PC-9 (cell line): ENCODE data around the gene EIF4E1B. TPM values are rescaled to one million over a fixed set of nuclear protein-coding genes. Genes with fewer than 3 reads are reported as not detected.

Experiments used
- BruUV-seq: library from RNA; stranded (reverse); fragments of 400-500 nt; replicated peaks from 2 replicates; lab custom pipeline; 2021; lab: Mats Ljungman, UMichigan
- CTCF ChIA-PET: fragments of 300-600 bp; sonication (Branson Sonifier 250); formaldehyde crosslinking; loops from one replicate; lab custom pipeline; 2022; ENCODE audit warnings: antibody characterized with exemption; lab: Charles Lee
- POLR2A ChIA-PET: fragments of 300-600 bp; sonication (Branson Sonifier 250); formaldehyde crosslinking; loops from one replicate; lab custom pipeline; 2022; ENCODE audit warnings: antibody characterized with exemption; ENCODE audit not compliant: unreplicated experiment; lab: Charles Lee
- DNase-seq, 2 experiments: peaks; one replicate each; pipeline versions ENCODE4 v3.0.0 to v3.0.0-alpha.2; 2015 to 2022; ENCODE audit warnings: mixed read lengths in 1 of 2
- H2AFZ ChIP-seq: fragments of 200-600 bp; sonication (generic); 2 replicates; pipeline ENCODE4 v1.8.1; 2017; ENCODE audit warnings: antibody characterized with exemption
- H3F3A ChIP-seq: fragments of 200-600 bp; sonication (generic); 2 replicates; pipeline ENCODE4 v1.8.1; 2017; ENCODE audit warnings: antibody characterized with exemption, mild to moderate bottlenecking, low read depth; ENCODE audit not compliant: insufficient read depth
- H3K27ac ChIP-seq: fragments of 200-600 bp; sonication (generic); 2 replicates; pipeline ENCODE4 v1.6.1; 2016; ENCODE audit warnings: mixed run types
- H3K27me3 ChIP-seq: fragments of 200-600 bp; sonication (generic); 2 replicates; pipeline ENCODE4 v1.6.1; 2016; ENCODE audit warnings: low read depth, mixed run types; ENCODE audit not compliant: insufficient read depth
- H3K36me3 ChIP-seq: fragments of 200-600 bp; sonication (generic); 2 replicates; pipeline ENCODE4 v1.6.1; 2016; ENCODE audit warnings: low read depth, mixed run types
- H3K4me1 ChIP-seq: fragments of 200-600 bp; sonication (generic); replicated peaks from 2 replicates; pipeline ENCODE4 v1.6.1; 2016; ENCODE audit warnings: mixed run types; ENCODE audit not compliant: insufficient read depth
- H3K4me2 ChIP-seq: fragments of 200-600 bp; sonication (generic); 2 replicates; pipeline ENCODE4 v1.6.1; 2017; ENCODE audit warnings: mixed run types
- H3K4me3 ChIP-seq: fragments of 200-600 bp; sonication (generic); 2 replicates; pipeline ENCODE4 v1.6.1; 2016; ENCODE audit warnings: mixed run types
- H3K79me2 ChIP-seq: fragments of 200-600 bp; sonication (generic); 2 replicates; pipeline ENCODE4 v1.6.1; 2017; ENCODE audit warnings: low read depth, mixed run types
- H3K9me2 ChIP-seq: fragments of 200-600 bp; sonication (generic); 2 replicates; pipeline ENCODE4 v1.8.1; 2017; ENCODE audit warnings: mild to moderate bottlenecking; ENCODE audit not compliant: insufficient read depth
- H3K9me3 ChIP-seq: fragments of 200-600 bp; sonication (generic); 2 replicates; pipeline ENCODE4 v1.8.1; 2016; ENCODE audit warnings: low read depth; ENCODE audit not compliant: insufficient read depth
- H4K20me1 ChIP-seq: fragments of 200-600 bp; sonication (generic); 2 replicates; pipeline ENCODE4 v1.8.1; 2017; ENCODE audit not compliant: insufficient read depth
- EZH2 ChIP-seq: fragments of 200-600 bp; sonication (generic); IDR thresholded peaks from 2 replicates; pipeline ENCODE4 v1.8.0; 2017; ENCODE audit warnings: antibody characterized with exemption, low read depth
- intact Hi-C: fragments of 100-400 bp; cut with micrococcal nuclease; formaldehyde crosslinking; loops from one replicate; pipeline ENCODE4 v1.10.0; 2022; ENCODE audit not compliant: unreplicated experiment
- total RNA-seq: library from RNA; stranded (reverse); gene quantifications from 2 replicates; pipeline ENCODE4 v1.2.3, GENCODE V29; 2021
- TF ChIP-seq, protein P1 (sequence below): fragments of 200-600 bp; sonication (generic); conservative IDR thresholded peaks from 2 replicates; pipeline ENCODE4 v1.6.1; 2017; ENCODE audit warnings: mixed run types, antibody characterized with exemption, mild to moderate bottlenecking, moderate library complexity

Gene EIF4E1B
- total RNA-seq, 1 experiment from 2014 or later: not detected

DNA sequence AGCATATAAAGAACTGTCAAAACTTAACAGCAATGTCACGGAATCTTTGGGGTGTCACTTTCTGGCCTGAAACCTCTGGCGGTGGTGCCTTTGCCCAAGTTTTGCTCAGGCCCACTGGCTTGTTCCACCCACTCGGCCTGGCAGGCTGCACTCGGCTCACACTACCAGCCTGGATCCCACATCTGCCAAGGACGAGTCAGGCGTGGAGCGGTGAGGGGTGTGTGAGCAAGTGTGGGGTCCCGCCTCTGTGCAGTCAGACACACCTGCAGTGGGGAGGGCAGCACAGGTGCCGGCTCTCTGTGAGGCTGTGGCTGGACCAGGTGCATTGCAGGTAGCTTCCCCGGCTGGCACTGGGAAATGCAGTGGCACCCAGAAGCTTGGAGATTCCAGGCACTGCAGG lies 56.8 kb downstream of the EIF4E1B start:
- H3K27me3 ChIP-seq: no peaks in the 10 kb centered on the region
- no peak overlapping the region for H3K4me2 ChIP-seq
- BruUV-seq: no TSS peak
- no peaks in the 10 kb centered on the region for H4K20me1 ChIP-seq
- TF ChIP-seq, protein P1, sequence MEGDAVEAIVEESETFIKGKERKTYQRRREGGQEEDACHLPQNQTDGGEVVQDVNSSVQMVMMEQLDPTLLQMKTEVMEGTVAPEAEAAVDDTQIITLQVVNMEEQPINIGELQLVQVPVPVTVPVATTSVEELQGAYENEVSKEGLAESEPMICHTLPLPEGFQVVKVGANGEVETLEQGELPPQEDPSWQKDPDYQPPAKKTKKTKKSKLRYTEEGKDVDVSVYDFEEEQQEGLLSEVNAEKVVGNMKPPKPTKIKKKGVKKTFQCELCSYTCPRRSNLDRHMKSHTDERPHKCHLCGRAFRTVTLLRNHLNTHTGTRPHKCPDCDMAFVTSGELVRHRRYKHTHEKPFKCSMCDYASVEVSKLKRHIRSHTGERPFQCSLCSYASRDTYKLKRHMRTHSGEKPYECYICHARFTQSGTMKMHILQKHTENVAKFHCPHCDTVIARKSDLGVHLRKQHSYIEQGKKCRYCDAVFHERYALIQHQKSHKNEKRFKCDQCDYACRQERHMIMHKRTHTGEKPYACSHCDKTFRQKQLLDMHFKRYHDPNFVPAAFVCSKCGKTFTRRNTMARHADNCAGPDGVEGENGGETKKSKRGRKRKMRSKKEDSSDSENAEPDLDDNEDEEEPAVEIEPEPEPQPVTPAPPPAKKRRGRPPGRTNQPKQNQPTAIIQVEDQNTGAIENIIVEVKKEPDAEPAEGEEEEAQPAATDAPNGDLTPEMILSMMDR: no peak
- no peak for TF ChIP-seq EZH2
- H3K36me3 ChIP-seq: no peaks in the 10 kb centered on the region
- no peaks in the 10 kb centered on the region for H3K9me2 ChIP-seq
- no peak for DNase-seq
- no peak overlapping the region for H3K4me3 ChIP-seq
- no peak overlapping the region for H3K27ac ChIP-seq
- H3F3A ChIP-seq: peaks cover 8% of the 10 kb centered on the region; the same call in 1 of the 2 replicates
- intact Hi-C loops: no loop called here
- H3K9me3 ChIP-seq: peaks cover 6% of the 10 kb centered on the region; the same call in 1 of the 2 replicates
- POLR2A ChIA-PET: no interaction called here
- CTCF ChIA-PET: interaction anchor here (0.5 kb wide), 1 partner anchor 21 kb away, joined by 3 read pairs; no protein-coding TSS in a partner anchor
- no peak overlapping the region for H2AFZ ChIP-seq
- H3K4me1 ChIP-seq: peaks cover 25% of the 10 kb centered on the region
- no peaks in the 10 kb centered on the region for H3K79me2 ChIP-seq

DNA sequence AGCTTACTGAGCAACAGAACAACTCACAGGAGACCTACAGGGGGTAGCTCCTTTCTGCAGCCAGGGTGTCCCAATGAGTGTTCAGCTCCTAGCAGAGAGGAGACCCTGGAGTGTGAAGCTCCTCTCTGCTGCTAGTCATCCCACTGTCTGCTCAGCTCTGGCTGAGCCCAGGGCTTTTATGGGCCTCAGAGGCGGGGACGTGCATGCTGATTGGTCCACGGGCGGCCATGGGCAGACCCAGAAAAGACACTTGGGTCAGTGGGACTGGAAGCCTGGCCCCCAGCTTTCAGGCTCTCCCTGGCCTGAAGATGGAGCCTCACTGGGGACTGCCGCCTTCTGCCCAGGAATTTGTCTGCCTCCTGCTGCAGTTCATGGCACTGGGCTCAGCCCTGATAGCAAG lies 57.4 kb downstream of the EIF4E1B start:
- Histone ChIP-seq H3K79me2 (no peaks in the 10 kb centered on the region), H3K9me3 (peaks cover 6% of the 10 kb centered on the region; the same call in 1 of the 2 replicates), H2AFZ (no peak overlapping the region), H3F3A (peaks cover 11% of the 10 kb centered on the region), H3K27me3 (no peaks in the 10 kb centered on the region), H3K4me3 (no peak overlapping the region), H3K27ac (no peak overlapping the region), H4K20me1 (no peaks in the 10 kb centered on the region), H3K4me2 (no peak overlapping the region), H3K36me3 (no peaks in the 10 kb centered on the region), H3K9me2 (no peaks in the 10 kb centered on the region), H3K4me1 (peaks cover 31% of the 10 kb centered on the region)
- ChIA-PET POLR2A (no interaction called here), CTCF (no interaction called here)
- no TSS peak for BruUV-seq
- intact Hi-C loops: no loop called here
- no peak for DNase-seq
- TF ChIP-seq, protein P1: no peak
- TF ChIP-seq EZH2: no peak

DNA sequence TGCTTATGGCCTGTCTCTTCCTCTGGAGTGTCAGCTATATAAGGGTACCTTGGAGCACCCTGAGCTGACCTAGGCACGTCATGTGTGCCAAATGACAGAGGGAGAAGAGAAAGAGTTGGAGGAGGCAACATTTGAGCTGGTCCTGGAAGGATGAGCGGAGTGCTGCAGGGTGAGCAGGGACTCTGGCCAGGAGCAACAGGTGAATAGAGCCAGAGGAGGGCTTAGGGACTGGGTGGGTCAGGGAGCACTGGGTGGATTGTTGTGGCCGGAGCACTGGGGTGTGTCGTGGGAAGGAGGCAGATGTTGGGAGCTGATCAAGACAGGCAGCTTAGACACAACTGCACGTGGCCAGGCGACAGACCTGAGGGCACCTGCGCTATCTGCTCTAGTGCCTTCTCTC lies 60.4 kb downstream of the EIF4E1B start:
- no peaks in the 10 kb centered on the region for H3K36me3 ChIP-seq
- H3K27me3 ChIP-seq: no peaks in the 10 kb centered on the region
- DNase-seq: no peak
- ChIA-PET POLR2A (no interaction called here), CTCF (no interaction called here)
- no peak overlapping the region for H3K27ac ChIP-seq
- no peak overlapping the region for H3K4me3 ChIP-seq
- H3K9me3 ChIP-seq: no peaks in the 10 kb centered on the region
- intact Hi-C loops: no loop called here
- H3K9me2 ChIP-seq: no peaks in the 10 kb centered on the region
- H3K79me2 ChIP-seq: no peaks in the 10 kb centered on the region
- peaks cover 25% of the 10 kb centered on the region for H3F3A ChIP-seq
- no peak overlapping the region for H2AFZ ChIP-seq
- TF ChIP-seq, protein P1: no peak
- no peak for TF ChIP-seq EZH2
- H3K4me2 ChIP-seq: peak overlapping the region; percentile 36
- BruUV-seq: no TSS peak
- no peaks in the 10 kb centered on the region for H4K20me1 ChIP-seq
- peaks cover 45% of the 10 kb centered on the region for H3K4me1 ChIP-seq
